ENCODE results near the gene TRMT13.

DNA sequence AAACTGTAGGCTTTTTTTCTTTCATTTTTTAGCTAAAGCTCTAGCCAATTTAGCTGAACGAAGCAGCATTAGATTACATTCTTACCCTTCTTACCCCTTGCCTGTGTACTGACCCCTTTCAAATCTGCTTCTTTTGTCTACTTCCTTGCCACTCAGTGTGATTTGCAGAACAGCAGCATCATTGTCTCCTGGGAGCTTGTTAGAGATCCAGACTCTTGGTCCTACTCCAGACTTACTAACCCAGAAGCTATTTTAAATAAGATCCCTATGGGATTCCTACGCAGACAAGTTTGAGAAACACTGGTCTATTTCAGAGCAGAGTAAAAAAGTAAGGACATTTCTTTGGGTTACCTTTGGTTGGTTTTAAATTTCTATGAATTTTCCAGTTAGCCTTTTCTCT, 31.3 kb downstream of the TRMT13 start:
- TF ChIP-seq, protein P1, sequence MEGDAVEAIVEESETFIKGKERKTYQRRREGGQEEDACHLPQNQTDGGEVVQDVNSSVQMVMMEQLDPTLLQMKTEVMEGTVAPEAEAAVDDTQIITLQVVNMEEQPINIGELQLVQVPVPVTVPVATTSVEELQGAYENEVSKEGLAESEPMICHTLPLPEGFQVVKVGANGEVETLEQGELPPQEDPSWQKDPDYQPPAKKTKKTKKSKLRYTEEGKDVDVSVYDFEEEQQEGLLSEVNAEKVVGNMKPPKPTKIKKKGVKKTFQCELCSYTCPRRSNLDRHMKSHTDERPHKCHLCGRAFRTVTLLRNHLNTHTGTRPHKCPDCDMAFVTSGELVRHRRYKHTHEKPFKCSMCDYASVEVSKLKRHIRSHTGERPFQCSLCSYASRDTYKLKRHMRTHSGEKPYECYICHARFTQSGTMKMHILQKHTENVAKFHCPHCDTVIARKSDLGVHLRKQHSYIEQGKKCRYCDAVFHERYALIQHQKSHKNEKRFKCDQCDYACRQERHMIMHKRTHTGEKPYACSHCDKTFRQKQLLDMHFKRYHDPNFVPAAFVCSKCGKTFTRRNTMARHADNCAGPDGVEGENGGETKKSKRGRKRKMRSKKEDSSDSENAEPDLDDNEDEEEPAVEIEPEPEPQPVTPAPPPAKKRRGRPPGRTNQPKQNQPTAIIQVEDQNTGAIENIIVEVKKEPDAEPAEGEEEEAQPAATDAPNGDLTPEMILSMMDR (IDR thresholded peaks at IDR 0.05) = no peak
- TF ChIP-seq POLR2A (IDR thresholded peaks at IDR 0.05) = no peak

Measured in body of pancreas (tissue), 4 donors.